NOMO-1 treated with dmso at 0.1 percent for 144 hours (cell line): Measurements from ENCODE around the gene DYNC1I2.

Experiments used
- DNase-seq: peaks from one replicate; lab custom pipeline; 2025; ENCODE audit not compliant: unreplicated experiment; lab: John Stamatoyannopoulos, UW

Gene DYNC1I2

GRCh38 chr2:171687287-171688128 is at the start of gene DYNC1I2:
DYNC1I2 (plus strand) TSS chr2:171687469; CDS start chr2:171690156, 2,687 bp downstream.
- peak; percentile 89 for DNase-seq

- DNase-seq = no peak
Measured at GRCh38 chr2:171651667-171652415, 35.4 kb upstream of the DYNC1I2 start.

GRCh38 chr2:171652416-171652785 is 34.9 kb upstream of the DYNC1I2 start:
- no peak for DNase-seq

GRCh38 chr2:171655586-171655985 is 31.7 kb upstream of the DYNC1I2 start:
- peak; percentile 59 for DNase-seq

- no peak for DNase-seq
Measured at GRCh38 chr2:171667041-171667440, 20.2 kb upstream of the DYNC1I2 start.

- DNase-seq = no peak
Measured at GRCh38 chr2:171668183-171668582, 19.1 kb upstream of the DYNC1I2 start.

GRCh38 chr2:171669121-171669520 is 18.1 kb upstream of the DYNC1I2 start:
- no peak for DNase-seq

GRCh38 chr2:171670655-171671054 is 16.6 kb upstream of the DYNC1I2 start:
- no peak for DNase-seq

- DNase-seq = no peak
Measured at GRCh38 chr2:171671867-171672266, 15.4 kb upstream of the DYNC1I2 start.

- no peak for DNase-seq
Measured at GRCh38 chr2:171673905-171674304, 13.4 kb upstream of the DYNC1I2 start.

GRCh38 chr2:171675810-171676345 is 11.4 kb upstream of the DYNC1I2 start:
- DNase-seq = no peak

GRCh38 chr2:171678619-171679018 is 8.7 kb upstream of the DYNC1I2 start:
- DNase-seq = no peak

GRCh38 chr2:171688129-171688465 is 828 bp downstream of the DYNC1I2 start:
- no peak for DNase-seq

GRCh38 chr2:171692331-171692730 is 5.1 kb downstream of the DYNC1I2 start:
- no peak for DNase-seq

GRCh38 chr2:171702781-171703556 is 15.7 kb downstream of the DYNC1I2 start:
- DNase-seq = no peak

- DNase-seq = peak; percentile 4
Measured at GRCh38 chr2:171703574-171704347, 16.5 kb downstream of the DYNC1I2 start.

- no peak for DNase-seq
Measured at GRCh38 chr2:171706152-171706803, 19.0 kb downstream of the DYNC1I2 start.

GRCh38 chr2:171707752-171708151 is 20.5 kb downstream of the DYNC1I2 start:
- no peak for DNase-seq

GRCh38 chr2:171709011-171709685 is 21.9 kb downstream of the DYNC1I2 start:
- DNase-seq = no peak
